Measurements from ENCODE around the gene APOBEC3A. TPM values are rescaled to one million over a fixed set of nuclear protein-coding genes. Genes with fewer than 3 reads are reported as not detected.
A peak's percentile ranks its signal among the peaks of the same experiment; 100 is the strongest.

The APOBEC3A gene
- total and polyA plus RNA-seq, 10 of the 15 experiments (the other 5 are each of a cell fraction or from before 2014, with no cell fraction given): 0.20 TPM; not detected in 9

GRCh38 chr22:38947321-38948140 lies 9.9 kb upstream of the APOBEC3A start:
- SMC1A ChIA-PET (ENCODE audit: uncharacterized antibody, unreplicated experiment): no interaction called here
- BruUV-seq (replicated peaks): no TSS peak
- no peaks in the 10 kb centered on the region for H3K36me3 ChIP-seq (ENCODE audit: control insufficient read depth in 2 of 2, insufficient read depth in 2 of 2, low read length in 1 of 2)
- TF ChIP-seq, protein P1, sequence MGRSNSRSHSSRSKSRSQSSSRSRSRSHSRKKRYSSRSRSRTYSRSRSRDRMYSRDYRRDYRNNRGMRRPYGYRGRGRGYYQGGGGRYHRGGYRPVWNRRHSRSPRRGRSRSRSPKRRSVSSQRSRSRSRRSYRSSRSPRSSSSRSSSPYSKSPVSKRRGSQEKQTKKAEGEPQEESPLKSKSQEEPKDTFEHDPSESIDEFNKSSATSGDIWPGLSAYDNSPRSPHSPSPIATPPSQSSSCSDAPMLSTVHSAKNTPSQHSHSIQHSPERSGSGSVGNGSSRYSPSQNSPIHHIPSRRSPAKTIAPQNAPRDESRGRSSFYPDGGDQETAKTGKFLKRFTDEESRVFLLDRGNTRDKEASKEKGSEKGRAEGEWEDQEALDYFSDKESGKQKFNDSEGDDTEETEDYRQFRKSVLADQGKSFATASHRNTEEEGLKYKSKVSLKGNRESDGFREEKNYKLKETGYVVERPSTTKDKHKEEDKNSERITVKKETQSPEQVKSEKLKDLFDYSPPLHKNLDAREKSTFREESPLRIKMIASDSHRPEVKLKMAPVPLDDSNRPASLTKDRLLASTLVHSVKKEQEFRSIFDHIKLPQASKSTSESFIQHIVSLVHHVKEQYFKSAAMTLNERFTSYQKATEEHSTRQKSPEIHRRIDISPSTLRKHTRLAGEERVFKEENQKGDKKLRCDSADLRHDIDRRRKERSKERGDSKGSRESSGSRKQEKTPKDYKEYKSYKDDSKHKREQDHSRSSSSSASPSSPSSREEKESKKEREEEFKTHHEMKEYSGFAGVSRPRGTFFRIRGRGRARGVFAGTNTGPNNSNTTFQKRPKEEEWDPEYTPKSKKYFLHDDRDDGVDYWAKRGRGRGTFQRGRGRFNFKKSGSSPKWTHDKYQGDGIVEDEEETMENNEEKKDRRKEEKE (IDR thresholded peaks at IDR 0.05): no peak
- peak; percentile 64; the same call in 1 of the 2 replicates for TF ChIP-seq SPI1 (IDR thresholded peaks at IDR 0.05; ENCODE audit: borderline replicate concordance, insufficient read depth, low read depth, low read length)
- 0 out of 2 replicates have a peak, but pooled peaks have one; percentile 14 for TF ChIP-seq CREB1 (IDR thresholded peaks at IDR 0.05; ENCODE audit: low read depth)
- peaks cover 21% of the 10 kb centered on the region for H3K4me1 ChIP-seq (ENCODE audit: control insufficient read depth, insufficient read depth, low read length)
- H3K9ac ChIP-seq (ENCODE audit: control insufficient read depth, insufficient read depth, low read length): no peak overlapping the region
- POLR2A ChIA-PET: interaction anchor here (0.5 to 0.8 kb wide), 2 partner anchors 37 to 126 kb away, joined by 3 to 6 read pairs; no protein-coding TSS in a partner anchor
- no peak overlapping the region for H3K27ac ChIP-seq (ENCODE audit: control insufficient read depth, insufficient read depth)
- H3K27me3 ChIP-seq (replicated peaks in 1 of 2; ENCODE audit: control insufficient read depth in 2 of 2, insufficient read depth in 2 of 2, low read length in 1 of 2): no peaks in the 10 kb centered on the region
- ATAC-seq (peak; percentile 83), DNase-seq (ENCODE audit: low read depth, low spot score) (no peak), FAIRE-seq (no peak)
- intact Hi-C loops (cut with micrococcal nuclease; ENCODE audit: unreplicated experiment) (no loop called here), in situ Hi-C loops (cut with MboI) (no loop called here)
- 46% methylated on average over 14 of the region's 14 CpGs for WGBS (ENCODE audit: insufficient coverage, insufficient replicate concordance, low lambda C conversion rate, missing lambda C conversion rate)
- CTCF ChIA-PET: interaction anchor here (1.7 kb wide), 1 partner anchor 78 kb away, joined by 8 read pairs; no protein-coding TSS in a partner anchor
- no peak overlapping the region for H3K4me3 ChIP-seq
- H3K9me3 ChIP-seq (replicated peaks; ENCODE audit: control insufficient read depth, insufficient read depth, low read length): no peaks in the 10 kb centered on the region
- H2AFZ ChIP-seq (ENCODE audit: control insufficient read depth, low read depth, low read length): no peak overlapping the region
- H3K4me2 ChIP-seq (ENCODE audit: control insufficient read depth, insufficient read depth): no peak overlapping the region
- RAD21 ChIA-PET (ENCODE audit: unreplicated experiment): no interaction called here
- H3K79me2 ChIP-seq (ENCODE audit: control insufficient read depth, insufficient read depth, low read length): no peaks in the 10 kb centered on the region
- no peaks in the 10 kb centered on the region for H4K20me1 ChIP-seq (ENCODE audit: control insufficient read depth, insufficient read depth)
